Mucosa of descending colon (tissue), 3 donors: ENCODE results near the gene MYL9. TPM values are rescaled to one million over a fixed set of nuclear protein-coding genes. Genes with fewer than 3 reads are reported as not detected.
"Not testable (repeated sequence)": the region's sequence is repeated elsewhere in the genome, so short reads cannot be mapped to it uniquely, and the experiment has no call there.

Experiments
- ATAC-seq: fragments of 200-7000 bp; cut with Tn5 transposase; one replicate; pipeline ENCODE4 v1.9.1; 2020; ENCODE audit warnings: mild to moderate bottlenecking, moderate library complexity
- DNase-seq, 3 donors: peaks; one replicate each; pipeline ENCODE4 v3.0.0-alpha.2; 2020
- H3K36me3 ChIP-seq: fragments of 200-600 bp; one replicate; pipeline ENCODE4 v1.8.0; 2021; ENCODE audit warnings: low read depth, mild to moderate bottlenecking
- H3K4me1 ChIP-seq: fragments of 200-600 bp; one replicate; pipeline ENCODE4 v1.8.0; 2021; ENCODE audit warnings: low read depth, mild to moderate bottlenecking
- H3K4me3 ChIP-seq: fragments of 200-600 bp; one replicate; pipeline ENCODE4 v1.8.0; 2021; ENCODE audit warnings: mild to moderate bottlenecking
- H3K9me3 ChIP-seq: fragments of 200-600 bp; one replicate; pipeline ENCODE4 v1.8.0; 2021; ENCODE audit warnings: mild to moderate bottlenecking
- CTCF ChIP-seq: fragments of 200-600 bp; IDR thresholded peaks from one replicate; pipeline ENCODE4 v1.8.0; 2022; ENCODE audit warnings: antibody characterized with exemption, mild to moderate bottlenecking
- intact Hi-C, 2 donors: fragments of 100-400 bp; cut with DNase I in 1 of 2; cut with micrococcal nuclease in 1 of 2; formaldehyde crosslinking; loops; one replicate each; pipeline versions ENCODE4 v1.11.0 to v1.11.1; 2022; cut with DNase I, micrococcal nuclease
- total RNA-seq, 3 donors: library from RNA; stranded (reverse); fragmentation: NEBNext Ultra II Directional in 2 of 3; extraction: Animal tissue kit (Norgen Biotek cat#: 25700) in 2 of 3; gene quantifications; one replicate each; pipeline versions ENCODE4 v1.2.1 to v1.2.4, GENCODE V29; 2021 to 2023
- donor health status: DM: no; HTN: no; CAD: no; lungs with moderate emphysema.
- donor health status: DM: no; HTN: no; CAD: no.
- donor health status: DM: no; HTN: yes; CAD: no.

Gene MYL9
- total RNA-seq, 3 donors from 2014 or later: 74.3 to 3,203 (median 259) TPM

GRCh38 chr20:36555248-36555647 lies 13.9 kb downstream of the MYL9 start:
- H3K36me3 ChIP-seq: no peaks in the 10 kb centered on the region
- H3K9me3 ChIP-seq: no peaks in the 10 kb centered on the region
- no peak overlapping the region for H3K4me3 ChIP-seq
- TF ChIP-seq CTCF: no peak
- ATAC-seq (no peak), DNase-seq (no peak)
- H3K4me1 ChIP-seq: peaks cover 5% of the 10 kb centered on the region
- intact Hi-C loops: loop anchor here (5.0 kb wide), 2 partner anchors 37 to 52 kb away; partner anchors contain the start of gene RAB5IF (in 1 of the 2)

DNA sequence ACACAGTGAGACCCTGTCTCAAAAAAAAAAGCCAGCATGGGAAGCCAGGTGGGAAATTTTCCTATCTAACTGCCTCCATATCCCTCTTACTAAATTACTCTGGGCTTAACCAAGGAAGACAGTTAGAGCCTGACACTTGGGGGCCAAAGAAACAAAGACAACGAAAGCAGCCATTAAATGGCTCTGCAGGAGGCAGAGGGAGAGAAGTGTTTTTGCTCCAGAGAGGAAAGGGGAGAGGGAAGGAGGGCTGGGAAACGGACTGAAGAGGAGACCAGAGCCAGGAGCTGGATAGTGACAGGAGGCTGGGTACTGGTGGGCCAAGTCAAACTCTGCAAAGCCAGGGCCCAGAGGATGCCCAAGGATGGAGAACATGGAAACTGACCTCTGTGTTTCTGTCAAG lies 21.4 kb downstream of the MYL9 start:
- DNase-seq: no peak
- Histone ChIP-seq H3K9me3 (no peaks in the 10 kb centered on the region), H3K4me3 (no peak overlapping the region), H3K4me1 (no peaks in the 10 kb centered on the region), H3K36me3 (no peaks in the 10 kb centered on the region)
- intact Hi-C loops: no loop called here
- TF ChIP-seq CTCF: no peak
- ATAC-seq: no peak

- no peak for DNase-seq
- TF ChIP-seq CTCF: no peak
Observed at GRCh38 chr20:36563374-36563773, 22.1 kb downstream of the MYL9 start.

DNA sequence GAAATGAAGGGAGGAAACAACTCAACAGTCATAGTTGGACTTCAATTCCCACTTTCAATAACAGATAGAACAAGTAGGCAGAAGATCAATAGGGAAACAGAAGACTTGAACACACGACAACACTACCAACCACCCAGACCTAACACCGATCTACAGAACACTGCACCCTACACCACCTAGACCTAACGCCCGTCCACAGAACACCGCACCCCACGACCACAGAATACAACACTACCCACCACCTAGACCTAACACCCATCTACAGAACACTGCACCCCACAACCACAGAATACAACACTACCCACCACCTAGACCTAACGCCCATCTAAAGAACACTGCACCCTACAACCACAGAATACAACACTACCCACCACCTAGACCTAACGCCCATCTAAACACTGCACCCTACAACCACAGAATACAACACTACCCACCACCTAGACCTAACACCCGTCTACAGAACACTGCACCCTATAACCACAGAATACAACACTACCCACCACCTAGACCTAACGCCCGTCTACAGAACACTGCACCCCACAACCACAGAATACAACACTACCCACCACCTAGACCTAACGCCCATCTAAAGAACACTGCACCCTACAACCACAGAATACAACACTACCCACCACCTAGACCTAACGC lies 22.9 kb downstream of the MYL9 start:
- intact Hi-C loops, ATAC-seq, H3K36me3 ChIP-seq, H3K4me3 ChIP-seq, DNase-seq, H3K9me3 ChIP-seq, H3K4me1 ChIP-seq: not testable (repeated sequence)

More at GRCh38 chr20:36563374-36563773, 22.1 kb downstream of the MYL9 start:
- H3K4me3 ChIP-seq: no peak overlapping the region
- no peaks in the 10 kb centered on the region for H3K36me3 ChIP-seq
- no peaks in the 10 kb centered on the region for H3K4me1 ChIP-seq
- ATAC-seq: no peak
- H3K9me3 ChIP-seq: no peaks in the 10 kb centered on the region
- intact Hi-C loops: no loop called here

- intact Hi-C loops, ATAC-seq, DNase-seq, H3K36me3 ChIP-seq, H3K4me1 ChIP-seq, H3K4me3 ChIP-seq, H3K9me3 ChIP-seq: not testable (repeated sequence)
Observed at GRCh38 chr20:36564726-36565121, 23.4 kb downstream of the MYL9 start.

GRCh38 chr20:36565520-36565919 lies 24.2 kb downstream of the MYL9 start:
- Histone ChIP-seq H3K36me3 (no peaks in the 10 kb centered on the region), H3K4me3 (no peak overlapping the region), H3K9me3 (no peaks in the 10 kb centered on the region), H3K4me1 (no peaks in the 10 kb centered on the region)
- no peak for DNase-seq
- ATAC-seq: no peak
- TF ChIP-seq CTCF: no peak
- intact Hi-C loops: no loop called here
